Trophoblast cell (in vitro differentiated cells and primary cell): ENCODE results near the gene RTN4RL1.

Experiments
- DNase-seq, 2 donors: peaks; one replicate each; pipeline ENCODE4 v3.0.0-alpha.2; 2016
- H2AFZ ChIP-seq: 2 replicates; pipeline ENCODE4 v1.6.1; 2013; ENCODE audit warnings: low read length, moderate library complexity, mild to moderate bottlenecking; ENCODE audit not compliant: insufficient read depth, poor library complexity
- H2AK5ac ChIP-seq: 2 replicates; pipeline ENCODE4 v1.6.1; 2013; ENCODE audit warnings: mild to moderate bottlenecking, low read length
- H2BK120ac ChIP-seq: 2 replicates; pipeline ENCODE4 v1.6.1; 2013; ENCODE audit warnings: low read length, mild to moderate bottlenecking, moderate library complexity; ENCODE audit not compliant: insufficient read depth, poor library complexity
- H2BK12ac ChIP-seq: 2 replicates; pipeline ENCODE4 v1.6.1; 2013; ENCODE audit warnings: mild to moderate bottlenecking, low read length, moderate library complexity
- H2BK5ac ChIP-seq: 2 replicates; pipeline ENCODE4 v1.6.1; 2013; ENCODE audit warnings: low read length, low read depth, moderate library complexity, mild to moderate bottlenecking; ENCODE audit not compliant: poor library complexity
- H3K14ac ChIP-seq: 2 replicates; pipeline ENCODE4 v1.6.1; 2013; ENCODE audit warnings: mild to moderate bottlenecking, low read length
- H3K18ac ChIP-seq: 2 replicates; pipeline ENCODE4 v1.6.1; 2013; ENCODE audit warnings: mild to moderate bottlenecking, low read length
- H3K23ac ChIP-seq: 2 replicates; pipeline ENCODE4 v1.6.1; 2013; ENCODE audit warnings: low read length
- H3K27ac ChIP-seq: 2 replicates; pipeline ENCODE4 v1.5.1; 2013; ENCODE audit warnings: low read depth, mild to moderate bottlenecking, inconsistent platforms, low read length, moderate library complexity
- H3K27me3 ChIP-seq: 2 replicates; pipeline ENCODE4 v1.6.1; 2013; ENCODE audit warnings: inconsistent platforms, mild to moderate bottlenecking, low read length, moderate library complexity; ENCODE audit not compliant: insufficient read depth
- H3K36me3 ChIP-seq, 2 experiments: 1 replicate in 1 of 2; 2 replicates in 1 of 2; pipeline ENCODE4 v1.6.1; 2013; ENCODE audit warnings: low read length in 2 of 2, mild to moderate bottlenecking in 2 of 2, moderate library complexity in 1 of 2; ENCODE audit not compliant: insufficient read depth in 2 of 2, control insufficient read depth in 1 of 2
- H3K4ac ChIP-seq: 2 replicates; pipeline ENCODE4 v1.6.1; 2013; ENCODE audit warnings: low read depth, mild to moderate bottlenecking, low read length, moderate library complexity
- H3K4me1 ChIP-seq, 2 experiments: 1 replicate in 1 of 2; 2 replicates in 1 of 2; pipeline ENCODE4 v1.6.1; 2013; ENCODE audit warnings: low read length in 2 of 2, mild to moderate bottlenecking in 2 of 2, moderate library complexity in 1 of 2; ENCODE audit not compliant: insufficient read depth in 2 of 2, control insufficient read depth in 1 of 2
- H3K4me2 ChIP-seq: 2 replicates; pipeline ENCODE4 v1.6.1; 2013; ENCODE audit warnings: inconsistent platforms, mild to moderate bottlenecking, low read length, moderate library complexity
- H3K4me3 ChIP-seq: 2 replicates; pipeline ENCODE4 v1.5.1; 2013; ENCODE audit warnings: mild to moderate bottlenecking, low read depth, low read length, inconsistent platforms
- H3K79me1 ChIP-seq: one replicate; pipeline ENCODE4 v1.6.1; 2013; ENCODE audit warnings: low read length
- H3K79me2 ChIP-seq: 2 replicates; pipeline ENCODE4 v1.6.1; 2013; ENCODE audit warnings: low read length, mild to moderate bottlenecking; ENCODE audit not compliant: control insufficient read depth, insufficient read depth, poor library complexity
- H3K9ac ChIP-seq: 2 replicates; pipeline ENCODE4 v1.6.1; 2013; ENCODE audit warnings: mild to moderate bottlenecking, low read length
- H3K9me3 ChIP-seq: 2 replicates; pipeline ENCODE4 v1.6.1; 2013; ENCODE audit warnings: low read depth, mild to moderate bottlenecking, control low read depth, inconsistent platforms, low read length; ENCODE audit not compliant: insufficient read depth
- H4K12ac ChIP-seq: 2 replicates; pipeline ENCODE4 v1.6.1; 2013; ENCODE audit warnings: low read depth, mild to moderate bottlenecking, low read length, moderate library complexity
- H4K8ac ChIP-seq: 2 replicates; pipeline ENCODE4 v1.6.1; 2013; ENCODE audit warnings: low read depth, mild to moderate bottlenecking, low read length, moderate library complexity
- H4K91ac ChIP-seq: one replicate; pipeline ENCODE4 v1.6.1; 2013; ENCODE audit warnings: low read depth, mild to moderate bottlenecking, low read length, moderate library complexity
- WGBS: extraction: QIAGEN DNeasy Blood & Tissue Kit; methylation state at CpG from one replicate; pipeline ENCODE4 v1.1.7; 2013; ENCODE audit warnings: missing lambda C conversion rate; ENCODE audit not compliant: insufficient read length, insufficient coverage; ENCODE audit errors: extremely low coverage; 5-methylcytosine and 5-hydroxymethylcytosine counted together

RTN4RL1 gene

GRCh38 chr17:2060681-2061440, 35.7 kb upstream of the RTN4RL1 start:
- peak overlapping the region; percentile 16 for H2AK5ac ChIP-seq

GRCh38 chr17:2060385-2060658, 35.2 kb upstream of the RTN4RL1 start:
- peaks cover 22 to 28% of the 10 kb centered on the region in 2 experiments for H3K36me3 ChIP-seq
- H3K27ac ChIP-seq, result no peak overlapping the region
- H3K9ac ChIP-seq, result no peak overlapping the region
- WGBS, result no CpG with 5 or more reads among the region's 6 CpGs
- no peak for DNase-seq
- peaks cover 13% of the 10 kb centered on the region for H3K79me1 ChIP-seq
- no peak overlapping the region for H4K12ac ChIP-seq
- H2AK5ac ChIP-seq, result no peak overlapping the region
- peaks cover 44 to 56% of the 10 kb centered on the region in 2 experiments for H3K4me1 ChIP-seq
- peaks cover 18% of the 10 kb centered on the region for H3K9me3 ChIP-seq
- H3K4ac ChIP-seq, result no peak overlapping the region
- H3K27me3 ChIP-seq, result peaks cover 41% of the 10 kb centered on the region
- peaks cover 2% of the 10 kb centered on the region for H3K79me2 ChIP-seq
- no peak overlapping the region for H3K4me2 ChIP-seq
- H2BK12ac ChIP-seq, result no peak overlapping the region
- no peak overlapping the region for H4K91ac ChIP-seq
- no peak overlapping the region for H2AFZ ChIP-seq
- no peak overlapping the region for H2BK120ac ChIP-seq
- H3K14ac ChIP-seq, result no peak overlapping the region
- H3K4me3 ChIP-seq, result no peak overlapping the region
- H2BK5ac ChIP-seq, result no peak overlapping the region
- H4K8ac ChIP-seq, result no peak overlapping the region
- no peak overlapping the region for H3K18ac ChIP-seq
- H3K23ac ChIP-seq, result no peak overlapping the region

More at GRCh38 chr17:2060681-2061440, 35.7 kb upstream of the RTN4RL1 start:
- no peak overlapping the region for H2BK12ac ChIP-seq
- H3K4me1 ChIP-seq, result peaks cover 48 to 57% of the 10 kb centered on the region in 2 experiments
- H2BK120ac ChIP-seq, result no peak overlapping the region
- H3K27ac ChIP-seq, result no peak overlapping the region
- WGBS, result no CpG with 5 or more reads among the region's 21 CpGs
- no peak overlapping the region for H3K23ac ChIP-seq
- H2AFZ ChIP-seq, result no peak overlapping the region
- no peak overlapping the region for H3K4me3 ChIP-seq
- peaks cover 2% of the 10 kb centered on the region for H3K79me2 ChIP-seq
- no peak overlapping the region for H4K12ac ChIP-seq
- H3K4me2 ChIP-seq, result no peak overlapping the region
- H4K91ac ChIP-seq, result peak overlapping the region; percentile 5
- no peak overlapping the region for H3K9ac ChIP-seq
- H4K8ac ChIP-seq, result no peak overlapping the region
- H3K14ac ChIP-seq, result no peak overlapping the region
- H3K36me3 ChIP-seq, result peaks cover 22 to 28% of the 10 kb centered on the region in 2 experiments
- peaks cover 36% of the 10 kb centered on the region for H3K27me3 ChIP-seq
- no peak overlapping the region for H2BK5ac ChIP-seq
- no peak overlapping the region for H3K18ac ChIP-seq
- H3K79me1 ChIP-seq, result peaks cover 17% of the 10 kb centered on the region
- no peak for DNase-seq
- peaks cover 18% of the 10 kb centered on the region for H3K9me3 ChIP-seq
- no peak overlapping the region for H3K4ac ChIP-seq

GRCh38 chr17:2059547-2060384, 34.6 kb upstream of the RTN4RL1 start:
- H4K12ac ChIP-seq, result no peak overlapping the region
- peaks cover 18 to 24% of the 10 kb centered on the region in 2 experiments for H3K36me3 ChIP-seq
- no peak overlapping the region for H2AK5ac ChIP-seq
- H3K23ac ChIP-seq, result no peak overlapping the region
- no CpG with 5 or more reads among the region's 21 CpGs for WGBS
- H3K27me3 ChIP-seq, result peaks cover 45% of the 10 kb centered on the region
- no peak overlapping the region for H3K4me3 ChIP-seq
- no peak overlapping the region for H2AFZ ChIP-seq
- H3K27ac ChIP-seq, result no peak overlapping the region
- H3K79me1 ChIP-seq, result peaks cover 14% of the 10 kb centered on the region
- peaks cover 2% of the 10 kb centered on the region for H3K79me2 ChIP-seq
- peaks cover 44 to 54% of the 10 kb centered on the region in 2 experiments for H3K4me1 ChIP-seq
- no peak overlapping the region for H3K9ac ChIP-seq
- no peak overlapping the region for H4K8ac ChIP-seq
- no peak for DNase-seq
- H3K4ac ChIP-seq, result no peak overlapping the region
- no peak overlapping the region for H2BK12ac ChIP-seq
- H4K91ac ChIP-seq, result no peak overlapping the region
- H3K18ac ChIP-seq, result no peak overlapping the region
- H3K9me3 ChIP-seq, result peaks cover 18% of the 10 kb centered on the region
- no peak overlapping the region for H3K14ac ChIP-seq
- no peak overlapping the region for H3K4me2 ChIP-seq
- H2BK120ac ChIP-seq, result no peak overlapping the region
- no peak overlapping the region for H2BK5ac ChIP-seq

GRCh38 chr17:2058586-2059546, 33.7 kb upstream of the RTN4RL1 start:
- Histone ChIP-seq H3K18ac (no peak overlapping the region), H3K9me3 (peaks cover 18% of the 10 kb centered on the region), H2AK5ac (no peak overlapping the region), H3K9ac (no peak overlapping the region), H3K79me1 (peaks cover 14% of the 10 kb centered on the region), H2AFZ (no peak overlapping the region), H2BK12ac (no peak overlapping the region), H3K27me3 (peaks cover 45% of the 10 kb centered on the region), H2BK5ac (no peak overlapping the region), H3K79me2 (peaks cover 2% of the 10 kb centered on the region), H3K36me3 (peaks cover 14 to 20% of the 10 kb centered on the region in 2 experiments), H3K23ac (no peak overlapping the region), H3K14ac (no peak overlapping the region), H3K4me3 (no peak overlapping the region), H3K4me2 (peak overlapping the region; percentile 47), H2BK120ac (no peak overlapping the region), H4K12ac (no peak overlapping the region), H3K4ac (no peak overlapping the region), H3K27ac (no peak overlapping the region), H4K8ac (no peak overlapping the region), H4K91ac (no peak overlapping the region), H3K4me1 (peaks cover 44 to 54% of the 10 kb centered on the region in 2 experiments)
- WGBS, result no CpG with 5 or more reads among the region's 78 CpGs
- peak in 1 of 2 donors; percentile 60 for DNase-seq
